IMR-90 (cell line): ENCODE results near the gene CTNND2. TPM values are rescaled to one million over a fixed set of nuclear protein-coding genes. Genes with fewer than 3 reads are reported as not detected.

Experiments used
- ATAC-seq: fragments of 200-7000 bp; cut with Tn5 transposase; 2 replicates; pipeline ENCODE4 v1.9.1; 2020; ENCODE audit warnings: low read depth, mild to moderate bottlenecking, moderate library complexity
- BruUV-seq: library from RNA; stranded (reverse); fragments of 400-500 nt; replicated peaks from 2 replicates; lab custom pipeline; 2021; lab: Mats Ljungman, UMichigan
- CTCF ChIA-PET: fragments of 300-600 bp; formaldehyde crosslinking; extraction: SDS; loops from one replicate; lab custom pipeline; 2021; ENCODE audit warnings: antibody characterized with exemption; lab: Yijun Ruan, JAX
- POLR2A ChIA-PET: fragments of 300-600 bp; sonication (Branson Sonifier 250); formaldehyde crosslinking; loops from one replicate; lab custom pipeline; 2022; ENCODE audit warnings: antibody characterized with exemption; ENCODE audit not compliant: unreplicated experiment; lab: Charles Lee
- DNase-seq: peaks from one replicate; pipeline ENCODE4 v3.0.0; 2013
- H2AFZ ChIP-seq: replicated peaks from 2 replicates; pipeline ENCODE3; 2013; ENCODE audit warnings: low read length, mild to moderate bottlenecking; ENCODE audit not compliant: poor library complexity
- H2AK5ac ChIP-seq: 2 replicates; pipeline ENCODE4 v1.6.1; 2013; ENCODE audit warnings: low read depth, low read length, inconsistent platforms
- H2AK9ac ChIP-seq: replicated peaks from 2 replicates; pipeline ENCODE3; 2013; ENCODE audit warnings: mild to moderate bottlenecking, low read depth, low read length, moderate library complexity; ENCODE audit not compliant: poor library complexity
- H2BK120ac ChIP-seq: 2 replicates; pipeline ENCODE4 v1.6.1; 2013; ENCODE audit warnings: low read depth, low read length, inconsistent platforms
- H2BK15ac ChIP-seq: 3 replicates; pipeline ENCODE4 v1.6.1; 2013; ENCODE audit warnings: low read depth, low read length, inconsistent platforms
- H2BK20ac ChIP-seq: 2 replicates; pipeline ENCODE4 v1.6.1; 2013; ENCODE audit warnings: low read depth, mild to moderate bottlenecking, inconsistent platforms, low read length, moderate library complexity
- H2BK5ac ChIP-seq: 2 replicates; pipeline ENCODE4 v1.6.1; 2013; ENCODE audit warnings: mild to moderate bottlenecking, low read depth, low read length, inconsistent platforms; ENCODE audit not compliant: poor library complexity, severe bottlenecking
- H3K14ac ChIP-seq: replicated peaks from 2 replicates; pipeline ENCODE4 v1.6.1; 2013; ENCODE audit warnings: low read depth, low read length, inconsistent platforms
- H3K18ac ChIP-seq: 2 replicates; pipeline ENCODE4 v1.6.1; 2013; ENCODE audit warnings: low read depth, low read length, control low read depth
- H3K23ac ChIP-seq: 2 replicates; pipeline ENCODE4 v1.6.1; 2013; ENCODE audit warnings: low read depth, low read length, inconsistent platforms
- H3K27ac ChIP-seq: 2 replicates; pipeline ENCODE4 v1.5.1; 2013; ENCODE audit warnings: mild to moderate bottlenecking, control low read depth, low read length; ENCODE audit not compliant: insufficient read depth
- H3K27me3 ChIP-seq: 2 replicates; pipeline ENCODE4 v1.6.1; 2013; ENCODE audit warnings: low read length; ENCODE audit not compliant: control insufficient read depth, insufficient read depth
- H3K36me3 ChIP-seq: 2 replicates; pipeline ENCODE4 v1.6.1; 2013; ENCODE audit warnings: low read length, mixed read lengths; ENCODE audit not compliant: control insufficient read depth, insufficient read depth
- H3K4ac ChIP-seq: 2 replicates; pipeline ENCODE4 v1.6.1; 2013; ENCODE audit warnings: low read depth, low read length, inconsistent platforms
- H3K4me1 ChIP-seq: 2 replicates; pipeline ENCODE4 v1.6.1; 2013; ENCODE audit warnings: low read length, mixed read lengths; ENCODE audit not compliant: control insufficient read depth, insufficient read depth
- H3K4me2 ChIP-seq: 2 replicates; pipeline ENCODE4 v1.6.1; 2013; ENCODE audit warnings: low read depth, mild to moderate bottlenecking, control low read depth, low read length, moderate library complexity
- H3K4me3 ChIP-seq: 2 replicates; pipeline ENCODE4 v1.5.1; 2013; ENCODE audit warnings: low read depth, mild to moderate bottlenecking, control low read depth, low read length, moderate library complexity; ENCODE audit not compliant: insufficient read depth
- H3K56ac ChIP-seq: 2 replicates; pipeline ENCODE4 v1.6.1; 2013; ENCODE audit warnings: low read length, inconsistent platforms; ENCODE audit not compliant: insufficient read depth; ENCODE audit errors: extremely low read depth
- H3K79me1 ChIP-seq, 2 experiments: 2 replicates each; pipeline ENCODE4 v1.6.1; 2013; ENCODE audit warnings: low read length in 2 of 2, inconsistent platforms in 1 of 2, low read depth in 1 of 2
- H3K9ac ChIP-seq: 2 replicates; pipeline ENCODE4 v1.6.1; 2013; ENCODE audit warnings: low read depth, low read length, control low read depth
- H3K9me1 ChIP-seq: 2 replicates; pipeline ENCODE4 v1.6.1; 2013; ENCODE audit warnings: low read length, inconsistent platforms; ENCODE audit not compliant: insufficient read depth
- H3K9me3 ChIP-seq: 2 replicates; pipeline ENCODE4 v1.6.1; 2013; ENCODE audit warnings: low read length; ENCODE audit not compliant: control insufficient read depth, insufficient read depth
- H4K20me1 ChIP-seq: 2 replicates; pipeline ENCODE4 v1.6.1; 2013; ENCODE audit warnings: low read length, inconsistent platforms; ENCODE audit not compliant: insufficient read depth
- H4K5ac ChIP-seq: 2 replicates; pipeline ENCODE4 v1.6.1; 2013; ENCODE audit warnings: mild to moderate bottlenecking, low read depth, low read length, control low read depth
- H4K8ac ChIP-seq, 2 experiments: 2 replicates each; pipeline ENCODE4 v1.6.1; 2013; ENCODE audit warnings: low read depth in 2 of 2, low read length in 2 of 2, control low read depth in 1 of 2, inconsistent platforms in 1 of 2
- H4K91ac ChIP-seq: 2 replicates; pipeline ENCODE4 v1.6.1; 2013; ENCODE audit warnings: low read depth, low read length, inconsistent platforms; ENCODE audit not compliant: insufficient read depth
- BHLHE40 ChIP-seq: fragments of 150-350 bp; IDR thresholded peaks from 2 replicates; pipeline ENCODE4 v1.6.1; 2016; ENCODE audit warnings: mild to moderate bottlenecking, low read depth, low read length
- CEBPB ChIP-seq: IDR thresholded peaks from 2 replicates; pipeline ENCODE4 v1.6.1; 2012; ENCODE audit warnings: low read depth, low read length, improper control_type of control experiment
- CHD1 ChIP-seq: IDR thresholded peaks from 2 replicates; pipeline ENCODE4 v1.6.1; 2012; ENCODE audit warnings: low read depth, low read length, improper control_type of control experiment
- FOS ChIP-seq: fragments of 150-350 bp; IDR thresholded peaks from 2 replicates; pipeline ENCODE4 v1.6.1; 2016; ENCODE audit warnings: low read depth, low read length
- MAFK ChIP-seq: IDR thresholded peaks from 2 replicates; pipeline ENCODE4 v1.6.1; 2012; ENCODE audit warnings: low read depth, low read length, improper control_type of control experiment
- MAZ ChIP-seq: IDR thresholded peaks from 2 replicates; pipeline ENCODE4 v1.6.1; 2012; ENCODE audit warnings: low read depth, mild to moderate bottlenecking, low read length, improper control_type of control experiment, moderate library complexity, borderline replicate concordance
- MXI1 ChIP-seq: IDR thresholded peaks from 2 replicates; pipeline ENCODE4 v1.6.1; 2012; ENCODE audit warnings: low read depth, mild to moderate bottlenecking, low read length, moderate library complexity, borderline replicate concordance
- NFE2L2 ChIP-seq: fragments of 150-350 bp; IDR thresholded peaks from 2 replicates; pipeline ENCODE4 v1.6.1; 2016; ENCODE audit warnings: low read depth, mild to moderate bottlenecking, low read length
- POLR2A ChIP-seq: IDR thresholded peaks from 2 replicates; pipeline ENCODE4 v1.6.1; 2012; ENCODE audit warnings: mild to moderate bottlenecking, low read depth, low read length
- RAD21 ChIP-seq: IDR thresholded peaks from 2 replicates; pipeline ENCODE4 v1.6.1; 2012; ENCODE audit warnings: low read length, improper control_type of control experiment
- RCOR1 ChIP-seq: IDR thresholded peaks from 2 replicates; pipeline ENCODE4 v1.6.1; 2012; ENCODE audit warnings: mild to moderate bottlenecking, low read length, improper control_type of control experiment; ENCODE audit not compliant: insufficient replicate concordance
- RFX5 ChIP-seq: IDR thresholded peaks from 2 replicates; pipeline ENCODE4 v1.8.0; 2012; ENCODE audit warnings: low read depth, mild to moderate bottlenecking, low read length, moderate library complexity
- SMC3 ChIP-seq: fragments of 150-350 bp; IDR thresholded peaks from 2 replicates; pipeline ENCODE4 v1.6.1; 2016; ENCODE audit warnings: low read depth, mild to moderate bottlenecking, antibody characterized with exemption, low read length, moderate library complexity
- USF2 ChIP-seq: fragments of 150-350 bp; IDR thresholded peaks from 2 replicates; pipeline ENCODE4 v1.6.1; 2017; ENCODE audit warnings: mild to moderate bottlenecking, antibody characterized with exemption, low read length, low read depth
- WGBS, 2 experiments: methylation state at CpG; one replicate each; pipeline versions ENCODE4 v1.1.5 to v1.1.7; 2013; ENCODE audit warnings: missing lambda C conversion rate in 2 of 2; ENCODE audit not compliant: insufficient read length in 1 of 2; ENCODE audit errors: extremely low coverage in 2 of 2; 5-methylcytosine and 5-hydroxymethylcytosine counted together
- dilution Hi-C: fragments of 300-500 bp; cut with HindIII; formaldehyde crosslinking; loops from one replicate; pipeline ENCODE4 v1.14.3; 2018; ENCODE audit warnings: low sequenced_read_pairs; ENCODE audit not compliant: unreplicated experiment
- in situ Hi-C: fragments of 300-500 bp; cut with MboI; formaldehyde crosslinking; loops from 3 replicates; pipeline ENCODE4 v1.14.3; 2019; ENCODE audit warnings: low sequenced_read_pairs, inconsistent platforms, mixed read lengths
- intact Hi-C: fragments of 100-400 bp; cut with micrococcal nuclease; formaldehyde crosslinking; loops from 2 replicates; pipeline ENCODE4 v1.10.0; 2022
- polyA plus RNA-seq, 3 experiments: library from polyadenylated mRNA; depleted of rRNA; stranded (reverse); fragments of >200 nt; gene quantifications; 2 replicates each; pipeline ENCODE4 v1.2.3, GENCODE V29; 2012; ENCODE audit warnings: low replicate concordance in 1 of 3
- total RNA-seq: library from RNA; depleted of rRNA; stranded (reverse); fragments of >200 nt; gene quantifications from 2 replicates; pipeline ENCODE4 v1.2.3, GENCODE V29; 2012
- TF ChIP-seq, protein P1 (sequence below): fragments of 150-350 bp; IDR thresholded peaks from 2 replicates; pipeline ENCODE4 v1.6.1; 2016; ENCODE audit warnings: low read depth, mild to moderate bottlenecking, low read length, moderate library complexity, borderline replicate concordance
- TF ChIP-seq, protein P2 (sequence below): conservative IDR thresholded peaks from 2 replicates; pipeline ENCODE4 v1.5.1; 2012; ENCODE audit warnings: mild to moderate bottlenecking, low read depth, low read length, improper control_type of control experiment

CTNND2 gene
- total and polyA plus RNA-seq, 2 of the 4 experiments (the other 2 are of a cell fraction): not detected

GRCh38 chr5:11261241-11261640, 643.0 kb downstream of the CTNND2 start:
- H3K18ac ChIP-seq: no peak overlapping the region
- H4K8ac ChIP-seq: no peak overlapping the region
- H4K91ac ChIP-seq: no peak overlapping the region
- TF ChIP-seq, protein P1, sequence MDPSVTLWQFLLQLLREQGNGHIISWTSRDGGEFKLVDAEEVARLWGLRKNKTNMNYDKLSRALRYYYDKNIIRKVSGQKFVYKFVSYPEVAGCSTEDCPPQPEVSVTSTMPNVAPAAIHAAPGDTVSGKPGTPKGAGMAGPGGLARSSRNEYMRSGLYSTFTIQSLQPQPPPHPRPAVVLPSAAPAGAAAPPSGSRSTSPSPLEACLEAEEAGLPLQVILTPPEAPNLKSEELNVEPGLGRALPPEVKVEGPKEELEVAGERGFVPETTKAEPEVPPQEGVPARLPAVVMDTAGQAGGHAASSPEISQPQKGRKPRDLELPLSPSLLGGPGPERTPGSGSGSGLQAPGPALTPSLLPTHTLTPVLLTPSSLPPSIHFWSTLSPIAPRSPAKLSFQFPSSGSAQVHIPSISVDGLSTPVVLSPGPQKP: no peak
- TF ChIP-seq, protein P2, sequence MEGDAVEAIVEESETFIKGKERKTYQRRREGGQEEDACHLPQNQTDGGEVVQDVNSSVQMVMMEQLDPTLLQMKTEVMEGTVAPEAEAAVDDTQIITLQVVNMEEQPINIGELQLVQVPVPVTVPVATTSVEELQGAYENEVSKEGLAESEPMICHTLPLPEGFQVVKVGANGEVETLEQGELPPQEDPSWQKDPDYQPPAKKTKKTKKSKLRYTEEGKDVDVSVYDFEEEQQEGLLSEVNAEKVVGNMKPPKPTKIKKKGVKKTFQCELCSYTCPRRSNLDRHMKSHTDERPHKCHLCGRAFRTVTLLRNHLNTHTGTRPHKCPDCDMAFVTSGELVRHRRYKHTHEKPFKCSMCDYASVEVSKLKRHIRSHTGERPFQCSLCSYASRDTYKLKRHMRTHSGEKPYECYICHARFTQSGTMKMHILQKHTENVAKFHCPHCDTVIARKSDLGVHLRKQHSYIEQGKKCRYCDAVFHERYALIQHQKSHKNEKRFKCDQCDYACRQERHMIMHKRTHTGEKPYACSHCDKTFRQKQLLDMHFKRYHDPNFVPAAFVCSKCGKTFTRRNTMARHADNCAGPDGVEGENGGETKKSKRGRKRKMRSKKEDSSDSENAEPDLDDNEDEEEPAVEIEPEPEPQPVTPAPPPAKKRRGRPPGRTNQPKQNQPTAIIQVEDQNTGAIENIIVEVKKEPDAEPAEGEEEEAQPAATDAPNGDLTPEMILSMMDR: no peak
- TF ChIP-seq MXI1 (no peak), MAFK (no peak), MAZ (no peak), RAD21 (no peak), FOS (no peak), POLR2A (no peak), RFX5 (no peak), BHLHE40 (no peak), NFE2L2 (no peak), CHD1 (no peak), CEBPB (no peak), SMC3 (no peak), RCOR1 (no peak), USF2 (no peak)
- no peak overlapping the region for H3K27ac ChIP-seq
- CTCF ChIA-PET: no interaction called here
- H2BK120ac ChIP-seq: no peak overlapping the region
- H4K5ac ChIP-seq: no peak overlapping the region
- no peak overlapping the region for H3K56ac ChIP-seq
- POLR2A ChIA-PET: no interaction called here
- no peak overlapping the region for H3K4me3 ChIP-seq
- H3K4ac ChIP-seq: no peak overlapping the region
- ATAC-seq: no peak
- H2BK20ac ChIP-seq: no peak overlapping the region
- DNase-seq: no peak
- no peaks in the 10 kb centered on the region for H3K36me3 ChIP-seq
- WGBS, 2 experiments: 70% methylated on average over 2 of the region's 6 CpGs; no CpG with 5 or more reads in 1 of the 2 experiments
- no peak overlapping the region for H3K14ac ChIP-seq
- H3K4me1 ChIP-seq: no peaks in the 10 kb centered on the region
- H3K9me3 ChIP-seq: no peaks in the 10 kb centered on the region
- no peak overlapping the region for H3K4me2 ChIP-seq
- H2BK15ac ChIP-seq: no peak overlapping the region
- H2AK9ac ChIP-seq: no peak overlapping the region
- no peaks in the 10 kb centered on the region for H3K9me1 ChIP-seq
- in situ Hi-C loops (no loop called here), intact Hi-C loops (no loop called here), dilution Hi-C loops (no loop called here)
- H2AFZ ChIP-seq: no peak overlapping the region
- H2AK5ac ChIP-seq: no peak overlapping the region
- no peaks in the 10 kb centered on the region for H3K79me1 ChIP-seq
- no peak overlapping the region for H2BK5ac ChIP-seq
- H3K27me3 ChIP-seq: no peaks in the 10 kb centered on the region
- BruUV-seq: no TSS peak
- no peak overlapping the region for H3K23ac ChIP-seq
- no peak overlapping the region for H3K9ac ChIP-seq
- no peaks in the 10 kb centered on the region for H4K20me1 ChIP-seq
